Esophagus muscularis mucosa (tissue), 4 donors: Measurements from ENCODE around the gene QTRT2. TPM values are rescaled to one million over a fixed set of nuclear protein-coding genes. Genes with fewer than 3 reads are reported as not detected.

Source experiments
- DNase-seq: peaks from one replicate; pipeline ENCODE4 v3.0.0-alpha.2; 2017; ENCODE audit errors: extremely low spot score
- H3K27ac ChIP-seq, 4 donors: fragments of 200-600 bp; sonication (generic); replicated peaks in 1 of 4; 1 replicate in 3 of 4; 2 replicates in 1 of 4; pipeline ENCODE4 v1.5.1; 2016 to 2019; ENCODE audit warnings: mild to moderate bottlenecking in 1 of 4
- H3K27me3 ChIP-seq, 4 donors: fragments of 200-600 bp; sonication (generic); one replicate each; pipeline versions ENCODE4 v1.5.1 to v1.6.0; 2016 to 2019
- H3K36me3 ChIP-seq, 4 donors: fragments of 200-600 bp; sonication (generic); one replicate each; pipeline ENCODE4 v1.5.1; 2016 to 2019
- H3K4me1 ChIP-seq, 4 donors: fragments of 200-600 bp; sonication (generic); one replicate each; pipeline ENCODE4 v1.5.1; 2016 to 2019
- H3K4me3 ChIP-seq, 4 donors: fragments of 200-600 bp; sonication (generic); 1 replicate in 2 of 4; 2 replicates in 2 of 4; pipeline ENCODE4 v1.5.1; 2016 to 2019; ENCODE audit warnings: mild to moderate bottlenecking in 4 of 4, moderate library complexity in 1 of 4
- H3K9me3 ChIP-seq, 4 donors: fragments of 200-600 bp; sonication (generic); 1 replicate in 3 of 4; 2 replicates in 1 of 4; pipeline ENCODE4 v1.5.1; 2016 to 2019
- EP300 ChIP-seq: sonication (generic); formaldehyde crosslinking; IDR thresholded peaks from one replicate; pipeline ENCODE4 v1.6.1; 2017; ENCODE audit warnings: antibody characterized with exemption
- POLR2A ChIP-seq: fragments of 450-650 bp; IDR thresholded peaks from one replicate; pipeline ENCODE4 v1.6.1; 2017; ENCODE audit warnings: antibody characterized with exemption, moderate library complexity, mild to moderate bottlenecking, low read depth
- POLR2AphosphoS5 ChIP-seq, 2 donors: sonication (generic); formaldehyde crosslinking; IDR thresholded peaks; one replicate each; pipeline ENCODE4 v1.6.1; 2017; ENCODE audit warnings: antibody characterized with exemption in 2 of 2
- WGBS: methylation state at CpG from one replicate; pipeline ENCODE4 v1.1.5; 2018; 5-methylcytosine and 5-hydroxymethylcytosine counted together
- intact Hi-C: fragments of 100-400 bp; cut with DNase I; formaldehyde crosslinking; loops from one replicate; pipeline ENCODE4 v1.15.1; 2023
- total RNA-seq, 4 donors: library from RNA; depleted of rRNA; stranded (reverse); fragments of >200 nt; gene quantifications; one replicate each; pipeline versions ENCODE4 v1.1.0 to v1.2.1, GENCODE V29; 2016
- TF ChIP-seq, protein P1 (sequence below), 3 experiments: fragments of 200-600 bp in 2 of 3; fragments of 450-650 bp in 1 of 3; sonication (generic) in 2 of 3; IDR thresholded peaks; one replicate each; pipeline ENCODE4 v1.5.1; 2017 to 2019; ENCODE audit warnings: antibody characterized with exemption in 3 of 3, mild to moderate bottlenecking in 2 of 3, moderate library complexity in 1 of 3

Gene QTRT2
- total RNA-seq, 4 donors from 2014 or later: 8.3 to 15.2 (median 11.0) TPM

DNA sequence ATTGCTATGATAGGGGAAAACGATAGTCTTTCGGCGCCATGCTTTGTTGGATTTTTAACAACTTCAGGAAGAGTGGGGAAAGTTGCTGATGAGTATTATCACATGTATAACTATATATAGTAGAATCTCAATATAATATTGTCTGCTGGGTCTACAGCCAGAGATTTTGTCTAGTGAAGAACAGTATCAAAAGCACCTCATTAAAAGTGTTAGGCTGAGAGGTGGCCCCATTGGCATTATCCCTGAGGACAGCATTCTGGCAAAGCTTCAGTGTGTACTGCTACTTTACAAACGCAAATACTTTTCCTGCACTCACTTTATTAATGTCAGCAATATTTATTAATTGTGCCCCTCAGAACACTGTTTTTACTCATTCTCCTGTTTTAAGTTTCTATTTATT, 11.8 kb downstream of the QTRT2 start:
- intact Hi-C loops: no loop called here
- Histone ChIP-seq H3K4me3 (no peak overlapping the region), H3K36me3 (peaks cover 24 to 60% (median 44%) of the 10 kb centered on the region in 4 donors), H3K9me3 (no peaks in the 10 kb centered on the region), H3K27ac (peak overlapping the region in 3 of 4 donors; percentile 24 to 59 (median 51)), H3K27me3 (no peaks in the 10 kb centered on the region), H3K4me1 (peaks cover 0 to 51% (median 38%) of the 10 kb centered on the region in 4 donors)
- 55% methylated on average over 4 of the region's 4 CpGs for WGBS
- no peak for TF ChIP-seq EP300
- no peak for TF ChIP-seq POLR2A
- TF ChIP-seq, protein P1, sequence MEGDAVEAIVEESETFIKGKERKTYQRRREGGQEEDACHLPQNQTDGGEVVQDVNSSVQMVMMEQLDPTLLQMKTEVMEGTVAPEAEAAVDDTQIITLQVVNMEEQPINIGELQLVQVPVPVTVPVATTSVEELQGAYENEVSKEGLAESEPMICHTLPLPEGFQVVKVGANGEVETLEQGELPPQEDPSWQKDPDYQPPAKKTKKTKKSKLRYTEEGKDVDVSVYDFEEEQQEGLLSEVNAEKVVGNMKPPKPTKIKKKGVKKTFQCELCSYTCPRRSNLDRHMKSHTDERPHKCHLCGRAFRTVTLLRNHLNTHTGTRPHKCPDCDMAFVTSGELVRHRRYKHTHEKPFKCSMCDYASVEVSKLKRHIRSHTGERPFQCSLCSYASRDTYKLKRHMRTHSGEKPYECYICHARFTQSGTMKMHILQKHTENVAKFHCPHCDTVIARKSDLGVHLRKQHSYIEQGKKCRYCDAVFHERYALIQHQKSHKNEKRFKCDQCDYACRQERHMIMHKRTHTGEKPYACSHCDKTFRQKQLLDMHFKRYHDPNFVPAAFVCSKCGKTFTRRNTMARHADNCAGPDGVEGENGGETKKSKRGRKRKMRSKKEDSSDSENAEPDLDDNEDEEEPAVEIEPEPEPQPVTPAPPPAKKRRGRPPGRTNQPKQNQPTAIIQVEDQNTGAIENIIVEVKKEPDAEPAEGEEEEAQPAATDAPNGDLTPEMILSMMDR (IDR thresholded peaks at IDR 0.05): no peak
- TF ChIP-seq POLR2AphosphoS5 (IDR thresholded peaks at IDR 0.05): no peak
- no peak for DNase-seq

DNA sequence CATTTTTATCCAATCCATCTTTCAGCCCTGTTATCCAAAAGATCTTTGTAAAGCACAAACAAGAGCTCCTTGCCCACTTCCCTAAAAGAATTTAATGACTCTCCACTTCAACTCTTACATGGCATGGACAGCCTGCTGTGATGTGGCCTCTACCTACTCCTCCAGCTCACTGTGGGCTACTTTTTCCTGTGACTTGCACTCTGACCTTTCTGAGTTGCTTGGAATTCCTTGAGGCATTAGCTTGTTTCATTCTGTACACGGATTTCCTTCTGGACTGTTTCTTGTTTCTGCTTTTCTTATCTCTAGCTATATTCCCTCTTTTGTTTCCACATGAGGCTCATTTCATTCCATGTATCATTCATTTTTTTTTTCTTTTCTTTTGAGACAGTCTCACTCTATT, 15.2 kb downstream of the QTRT2 start:
- Histone ChIP-seq H3K27me3 (no peaks in the 10 kb centered on the region), H3K36me3 (peaks cover 47 to 84% (median 66%) of the 10 kb centered on the region in 4 donors)
- TF ChIP-seq POLR2A (no peak), POLR2AphosphoS5 (IDR thresholded peaks at IDR 0.05) (no peak), EP300 (no peak)
- TF ChIP-seq, protein P1 (IDR thresholded peaks at IDR 0.05): no peak

DNA sequence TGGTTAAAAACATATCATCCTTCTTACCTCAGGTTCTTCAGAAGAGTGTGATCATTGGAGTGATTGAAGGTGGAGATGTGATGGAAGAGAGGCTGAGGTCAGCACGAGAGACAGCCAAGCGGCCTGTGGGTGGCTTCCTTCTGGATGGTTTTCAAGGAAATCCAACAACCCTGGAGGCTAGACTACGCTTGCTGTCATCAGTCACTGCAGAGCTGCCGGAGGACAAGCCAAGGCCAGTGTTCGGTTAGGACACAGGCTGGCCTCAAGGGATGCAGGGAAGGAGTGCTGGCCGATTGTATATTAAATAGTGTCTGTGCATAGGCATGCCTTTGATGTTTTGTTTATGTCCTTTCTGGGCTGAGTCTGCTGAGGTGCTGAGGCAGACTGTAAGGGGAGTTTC, 20.2 kb downstream of the QTRT2 start:
- peaks cover 51 to 96% (median 74%) of the 10 kb centered on the region in 4 donors for H3K36me3 ChIP-seq
- no peak overlapping the region for H3K27ac ChIP-seq
- DNase-seq: no peak
- no peaks in the 10 kb centered on the region for H3K9me3 ChIP-seq
- intact Hi-C loops: no loop called here
- 51% methylated on average over 6 of the region's 6 CpGs for WGBS
- peaks cover 3 to 17% (median 12%) of the 10 kb centered on the region in 4 donors for H3K4me1 ChIP-seq
- TF ChIP-seq, protein P1 (IDR thresholded peaks at IDR 0.05): no peak
- H3K4me3 ChIP-seq: no peak overlapping the region
- H3K27me3 ChIP-seq: no peaks in the 10 kb centered on the region

More for the DNA sequence above, 15.2 kb downstream of the QTRT2 start:
- intact Hi-C loops: no loop called here
- Histone ChIP-seq H3K9me3 (no peaks in the 10 kb centered on the region), H3K4me1 (peaks cover 0 to 34% (median 25%) of the 10 kb centered on the region in 4 donors), H3K27ac (no peak overlapping the region), H3K4me3 (no peak overlapping the region)
- no peak for DNase-seq
- WGBS: 62% methylated on average over 1 of the region's 1 CpG

DNA sequence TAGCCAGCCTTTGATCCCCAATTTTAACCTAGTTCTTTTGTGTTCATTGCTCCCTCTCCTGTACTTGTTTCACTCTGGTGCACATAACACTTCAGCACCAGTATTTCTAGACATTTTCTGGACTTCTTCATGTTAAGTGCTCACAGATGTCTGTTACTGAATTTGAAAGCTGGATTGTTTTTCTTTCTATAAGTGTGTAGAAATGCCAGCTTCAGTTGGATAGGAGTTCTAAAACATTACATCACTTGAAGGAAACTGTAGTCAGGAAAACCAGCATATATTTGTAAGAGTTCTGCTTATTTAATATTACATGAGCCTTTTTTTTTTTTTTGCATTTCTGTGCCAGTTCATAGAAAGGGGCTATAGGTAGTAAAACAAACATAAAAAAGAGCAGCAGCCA, 21.6 kb downstream of the QTRT2 start:
- H3K36me3 ChIP-seq: peaks cover 38 to 96% (median 63%) of the 10 kb centered on the region in 4 donors

More for the DNA sequence above, 21.6 kb downstream of the QTRT2 start:
- H3K4me3 ChIP-seq: no peak overlapping the region
- TF ChIP-seq POLR2A: no peak
- no peak for TF ChIP-seq POLR2AphosphoS5 (IDR thresholded peaks at IDR 0.05)
- TF ChIP-seq EP300: no peak
- TF ChIP-seq, protein P1 (IDR thresholded peaks at IDR 0.05): no peak
- no peaks in the 10 kb centered on the region for H3K27me3 ChIP-seq
- no peak overlapping the region for H3K27ac ChIP-seq
- DNase-seq: no peak
- H3K4me1 ChIP-seq: peaks cover 3 to 17% (median 12%) of the 10 kb centered on the region in 4 donors
- intact Hi-C loops: no loop called here
- H3K9me3 ChIP-seq: no peaks in the 10 kb centered on the region
